HUES64 (cell line): Measurements from ENCODE around the gene TMEM130.

Experiments
- H3K27ac ChIP-seq: 2 replicates; pipeline ENCODE4 v1.7.0; 2013; ENCODE audit warnings: low read depth, low read length, inconsistent platforms
- H3K27me3 ChIP-seq: 2 replicates; pipeline ENCODE4 v1.6.1; 2013; ENCODE audit warnings: mild to moderate bottlenecking, low read length; ENCODE audit not compliant: insufficient read depth
- H3K36me3 ChIP-seq: 2 replicates; pipeline ENCODE4 v1.6.1; 2013; ENCODE audit warnings: mild to moderate bottlenecking, low read length; ENCODE audit not compliant: insufficient read depth
- H3K4me1 ChIP-seq: 2 replicates; pipeline ENCODE4 v1.6.1; 2013; ENCODE audit warnings: mild to moderate bottlenecking, low read length, moderate library complexity; ENCODE audit not compliant: insufficient read depth
- H3K4me3 ChIP-seq: 2 replicates; pipeline ENCODE4 v1.5.1; 2013; ENCODE audit warnings: mild to moderate bottlenecking, low read length, moderate library complexity
- H3K9ac ChIP-seq: 2 replicates; pipeline ENCODE4 v1.6.1; 2013; ENCODE audit warnings: mild to moderate bottlenecking, low read depth, low read length
- H3K9me3 ChIP-seq: 2 replicates; pipeline ENCODE4 v1.6.1; 2013; ENCODE audit warnings: low read depth, low read length; ENCODE audit not compliant: insufficient read depth
- WGBS: fragments of 150-250, 120-280 bp; methylation state at CpG from one replicate; pipeline ENCODE4 v1.1.7; 2013; ENCODE audit warnings: missing lambda C conversion rate; 5-methylcytosine and 5-hydroxymethylcytosine counted together

The TMEM130 gene

GRCh38 chr7:98841179-98841997 lies 28.4 kb downstream of the TMEM130 start:
- Histone ChIP-seq H3K27ac (no peak overlapping the region), H3K4me1 (0 out of 2 replicates have a peak, but pooled peaks cover 6% of the 10 kb centered on the region), H3K4me3 (no peak overlapping the region), H3K36me3 (no peaks in the 10 kb centered on the region), H3K9me3 (no peaks in the 10 kb centered on the region), H3K9ac (no peak overlapping the region), H3K27me3 (no peaks in the 10 kb centered on the region)
- 56% methylated on average over 11 of the region's 11 CpGs for WGBS

- H3K4me1 ChIP-seq: 0 out of 2 replicates have a peak, but pooled peaks cover 6% of the 10 kb centered on the region
- WGBS: 68% methylated on average over 3 of the region's 4 CpGs
- H3K27me3 ChIP-seq: no peaks in the 10 kb centered on the region
- H3K9me3 ChIP-seq: no peaks in the 10 kb centered on the region
- H3K27ac ChIP-seq: no peak overlapping the region
- no peaks in the 10 kb centered on the region for H3K36me3 ChIP-seq
- no peak overlapping the region for H3K9ac ChIP-seq
- H3K4me3 ChIP-seq: no peak overlapping the region
These were observed 29.1 kb downstream of the TMEM130 start for GRCh38 chr7:98840722-98841121.

- no peak overlapping the region for H3K9ac ChIP-seq
- H3K27ac ChIP-seq: no peak overlapping the region
- H3K4me3 ChIP-seq: no peak overlapping the region
- H3K27me3 ChIP-seq: no peaks in the 10 kb centered on the region
- H3K4me1 ChIP-seq: 0 out of 2 replicates have a peak, but pooled peaks cover 6% of the 10 kb centered on the region
- H3K9me3 ChIP-seq: no peaks in the 10 kb centered on the region
- 90% methylated on average over 10 of the region's 11 CpGs for WGBS
- H3K36me3 ChIP-seq: no peaks in the 10 kb centered on the region
These were observed 29.7 kb downstream of the TMEM130 start for GRCh38 chr7:98840096-98840495.

- Histone ChIP-seq H3K9ac (no peak overlapping the region), H3K27me3 (no peaks in the 10 kb centered on the region), H3K36me3 (no peaks in the 10 kb centered on the region), H3K4me3 (no peak overlapping the region), H3K27ac (no peak overlapping the region), H3K4me1 (0 out of 2 replicates have a peak, but pooled peaks cover 6% of the 10 kb centered on the region), H3K9me3 (no peaks in the 10 kb centered on the region)
- 59% methylated on average over 4 of the region's 5 CpGs for WGBS
These were observed 32.2 kb downstream of the TMEM130 start for GRCh38 chr7:98837630-98837972.

GRCh38 chr7:98836811-98837629 lies 32.8 kb downstream of the TMEM130 start:
- no peak overlapping the region; the same call in 1 of the 2 replicates for H3K27ac ChIP-seq
- no peak overlapping the region for H3K4me3 ChIP-seq
- H3K9ac ChIP-seq: no peak overlapping the region

GRCh38 chr7:98834949-98835348 lies 34.9 kb downstream of the TMEM130 start:
- Histone ChIP-seq H3K9me3 (no peaks in the 10 kb centered on the region), H3K4me1 (0 out of 2 replicates have a peak, but pooled peaks cover 6% of the 10 kb centered on the region)

More at GRCh38 chr7:98836811-98837629, 32.8 kb downstream of the TMEM130 start:
- 19% methylated on average over 10 of the region's 10 CpGs for WGBS
- Histone ChIP-seq H3K9me3 (no peaks in the 10 kb centered on the region), H3K36me3 (no peaks in the 10 kb centered on the region), H3K4me1 (0 out of 2 replicates have a peak, but pooled peaks cover 6% of the 10 kb centered on the region), H3K27me3 (no peaks in the 10 kb centered on the region)

GRCh38 chr7:98833022-98833421 lies 36.8 kb downstream of the TMEM130 start:
- Histone ChIP-seq H3K36me3 (no peaks in the 10 kb centered on the region), H3K9ac (no peak overlapping the region), H3K27me3 (no peaks in the 10 kb centered on the region), H3K9me3 (no peaks in the 10 kb centered on the region), H3K4me1 (0 out of 2 replicates have a peak, but pooled peaks cover 6% of the 10 kb centered on the region), H3K27ac (no peak overlapping the region), H3K4me3 (no peak overlapping the region)
- 95% methylated on average over 2 of the region's 2 CpGs for WGBS

More at GRCh38 chr7:98834949-98835348, 34.9 kb downstream of the TMEM130 start:
- no peak overlapping the region for H3K4me3 ChIP-seq
- H3K27me3 ChIP-seq: no peaks in the 10 kb centered on the region
- WGBS: 89% methylated on average over 7 of the region's 8 CpGs
- no peaks in the 10 kb centered on the region for H3K36me3 ChIP-seq
- no peak overlapping the region for H3K27ac ChIP-seq
- no peak overlapping the region for H3K9ac ChIP-seq

- Histone ChIP-seq H3K27ac (no peak overlapping the region), H3K36me3 (no peaks in the 10 kb centered on the region), H3K4me1 (peaks cover 2% of the 10 kb centered on the region; the same call in 1 of the 2 replicates), H3K27me3 (no peaks in the 10 kb centered on the region), H3K9me3 (no peaks in the 10 kb centered on the region), H3K4me3 (no peak overlapping the region), H3K9ac (no peak overlapping the region)
- 71% methylated on average over 7 of the region's 8 CpGs for WGBS
These were observed 38.1 kb downstream of the TMEM130 start for GRCh38 chr7:98831641-98832221.

GRCh38 chr7:98830972-98831548 lies 38.8 kb downstream of the TMEM130 start:
- Histone ChIP-seq H3K9me3 (no peaks in the 10 kb centered on the region), H3K9ac (no peak overlapping the region), H3K4me3 (no peak overlapping the region), H3K27ac (no peak overlapping the region), H3K36me3 (no peaks in the 10 kb centered on the region), H3K4me1 (peaks cover 9% of the 10 kb centered on the region), H3K27me3 (no peaks in the 10 kb centered on the region)
- WGBS: 100% methylated on average over 1 of the region's 2 CpGs

GRCh38 chr7:98828368-98828767 lies 41.4 kb downstream of the TMEM130 start:
- Histone ChIP-seq H3K4me1 (peaks cover 12% of the 10 kb centered on the region), H3K36me3 (no peaks in the 10 kb centered on the region), H3K9me3 (no peaks in the 10 kb centered on the region), H3K9ac (no peak overlapping the region), H3K4me3 (no peak overlapping the region), H3K27ac (no peak overlapping the region), H3K27me3 (no peaks in the 10 kb centered on the region)
- WGBS: 95% methylated on average over 8 of the region's 8 CpGs
